Stomach (tissue), 4 donors: ENCODE data around the gene TFB1M.

ENCODE experiments used
- EP300 ChIP-seq: sonication (generic); formaldehyde crosslinking; IDR thresholded peaks from one replicate; pipeline ENCODE4 v1.6.1; 2017; ENCODE audit warnings: antibody characterized with exemption
- POLR2A ChIP-seq, 4 donors: fragments of 450-650 bp; IDR thresholded peaks; one replicate each; pipeline ENCODE4 v1.6.1; 2016; ENCODE audit warnings: antibody characterized with exemption in 4 of 4, control low read depth in 2 of 4, mild to moderate bottlenecking in 1 of 4, moderate library complexity in 1 of 4
- POLR2AphosphoS5 ChIP-seq, 3 donors: sonication (generic); formaldehyde crosslinking; IDR thresholded peaks; one replicate each; pipeline ENCODE4 v1.6.1; 2016; ENCODE audit warnings: antibody characterized with exemption in 3 of 3
- TF ChIP-seq, protein P1 (sequence below), 7 experiments: fragments of 450-650 bp in 4 of 7; fragments of 200-600 bp in 3 of 7; sonication (generic) in 3 of 7; IDR thresholded peaks; one replicate each; pipeline ENCODE4 v1.5.1; 2016 to 2019; ENCODE audit warnings: antibody characterized with exemption in 7 of 7, control low read depth in 2 of 7, mild to moderate bottlenecking in 1 of 7

DNA sequence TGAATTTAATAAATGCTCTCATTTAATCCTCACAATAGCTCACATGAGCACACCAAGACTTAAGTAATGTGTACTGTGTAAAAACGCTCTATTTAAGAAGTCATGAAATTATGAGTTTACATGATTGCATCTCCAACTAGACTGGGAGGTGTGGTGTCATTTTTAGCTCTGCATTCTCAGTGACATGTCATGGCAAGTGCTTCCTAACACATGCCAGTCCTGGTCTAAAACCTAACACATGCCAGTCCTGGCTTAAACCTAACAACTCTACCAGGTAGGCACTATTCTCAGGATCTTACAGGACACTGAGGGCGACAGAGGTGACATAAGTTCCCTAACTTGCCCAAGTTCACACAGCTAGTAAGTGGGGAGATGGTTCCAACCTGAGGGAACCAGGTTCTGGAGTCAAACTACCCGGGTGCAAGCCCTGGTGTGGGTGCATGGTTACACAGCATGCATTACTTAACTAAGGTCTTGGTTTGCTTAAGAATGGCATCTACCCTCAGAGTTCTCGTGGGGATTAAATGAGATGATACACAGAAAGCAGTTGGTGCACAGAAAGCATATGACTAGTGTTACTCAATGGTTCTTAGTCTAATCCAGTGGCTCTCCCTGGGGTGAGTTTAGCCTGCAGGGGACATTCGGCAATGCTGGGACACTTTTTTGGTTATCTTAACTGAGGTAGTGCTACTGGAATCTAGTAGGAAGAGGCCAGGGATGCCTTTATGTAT is 35.8 kb downstream of the TFB1M start:
- TF ChIP-seq, protein P1, sequence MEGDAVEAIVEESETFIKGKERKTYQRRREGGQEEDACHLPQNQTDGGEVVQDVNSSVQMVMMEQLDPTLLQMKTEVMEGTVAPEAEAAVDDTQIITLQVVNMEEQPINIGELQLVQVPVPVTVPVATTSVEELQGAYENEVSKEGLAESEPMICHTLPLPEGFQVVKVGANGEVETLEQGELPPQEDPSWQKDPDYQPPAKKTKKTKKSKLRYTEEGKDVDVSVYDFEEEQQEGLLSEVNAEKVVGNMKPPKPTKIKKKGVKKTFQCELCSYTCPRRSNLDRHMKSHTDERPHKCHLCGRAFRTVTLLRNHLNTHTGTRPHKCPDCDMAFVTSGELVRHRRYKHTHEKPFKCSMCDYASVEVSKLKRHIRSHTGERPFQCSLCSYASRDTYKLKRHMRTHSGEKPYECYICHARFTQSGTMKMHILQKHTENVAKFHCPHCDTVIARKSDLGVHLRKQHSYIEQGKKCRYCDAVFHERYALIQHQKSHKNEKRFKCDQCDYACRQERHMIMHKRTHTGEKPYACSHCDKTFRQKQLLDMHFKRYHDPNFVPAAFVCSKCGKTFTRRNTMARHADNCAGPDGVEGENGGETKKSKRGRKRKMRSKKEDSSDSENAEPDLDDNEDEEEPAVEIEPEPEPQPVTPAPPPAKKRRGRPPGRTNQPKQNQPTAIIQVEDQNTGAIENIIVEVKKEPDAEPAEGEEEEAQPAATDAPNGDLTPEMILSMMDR (IDR thresholded peaks at IDR 0.05), result no peak
- no peak for TF ChIP-seq EP300
- TF ChIP-seq POLR2AphosphoS5 (IDR thresholded peaks at IDR 0.05), result no peak
- TF ChIP-seq POLR2A (IDR thresholded peaks at IDR 0.05), result no peak
